HG03520 (cell line): ENCODE data around the gene MYH7B.

Experiments
- ATAC-seq: cut with Tn5 transposase; IDR thresholded peaks from one replicate; pipeline ENCODE4 v1.9.1; 2021; ENCODE audit warnings: mild to moderate bottlenecking, moderate library complexity; ENCODE audit not compliant: unreplicated experiment

The MYH7B gene

DNA sequence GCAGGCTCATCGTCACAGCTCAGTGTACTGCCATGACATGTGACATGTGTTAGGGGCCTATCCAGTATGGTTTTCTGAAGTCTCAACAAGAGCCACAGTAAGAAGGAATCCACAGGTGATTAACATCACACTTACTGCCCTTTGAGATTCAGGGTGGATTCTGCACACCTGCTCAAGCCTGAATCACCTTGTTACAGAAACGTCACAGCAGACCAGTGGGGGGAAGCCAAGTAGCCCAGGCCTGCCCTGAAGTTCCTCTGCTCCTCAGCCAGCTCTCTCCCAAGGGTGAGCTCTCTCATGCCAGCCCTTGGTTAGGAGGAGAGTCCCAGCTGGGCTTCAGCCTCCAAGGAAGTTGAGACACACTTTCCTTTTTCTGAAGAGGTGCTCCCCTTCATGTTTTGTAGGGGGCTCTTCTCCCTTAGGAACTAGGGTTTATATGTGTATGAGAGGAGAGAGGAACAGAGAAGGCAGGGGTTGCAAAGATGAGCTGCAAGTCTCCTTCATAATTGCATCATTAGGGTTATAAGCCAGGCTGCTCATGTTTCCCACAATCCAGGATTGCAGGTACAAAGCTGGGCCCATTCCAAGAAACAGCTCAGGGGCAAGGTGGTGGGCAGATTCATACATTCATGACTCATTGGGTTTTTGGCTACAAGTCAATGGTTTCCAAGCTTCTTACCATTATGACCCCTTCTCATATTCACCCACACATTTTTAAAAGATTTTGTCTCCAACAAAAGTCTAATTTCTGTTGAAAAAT is 11.7 kb upstream of the MYH7B start:
- no peak for ATAC-seq

DNA sequence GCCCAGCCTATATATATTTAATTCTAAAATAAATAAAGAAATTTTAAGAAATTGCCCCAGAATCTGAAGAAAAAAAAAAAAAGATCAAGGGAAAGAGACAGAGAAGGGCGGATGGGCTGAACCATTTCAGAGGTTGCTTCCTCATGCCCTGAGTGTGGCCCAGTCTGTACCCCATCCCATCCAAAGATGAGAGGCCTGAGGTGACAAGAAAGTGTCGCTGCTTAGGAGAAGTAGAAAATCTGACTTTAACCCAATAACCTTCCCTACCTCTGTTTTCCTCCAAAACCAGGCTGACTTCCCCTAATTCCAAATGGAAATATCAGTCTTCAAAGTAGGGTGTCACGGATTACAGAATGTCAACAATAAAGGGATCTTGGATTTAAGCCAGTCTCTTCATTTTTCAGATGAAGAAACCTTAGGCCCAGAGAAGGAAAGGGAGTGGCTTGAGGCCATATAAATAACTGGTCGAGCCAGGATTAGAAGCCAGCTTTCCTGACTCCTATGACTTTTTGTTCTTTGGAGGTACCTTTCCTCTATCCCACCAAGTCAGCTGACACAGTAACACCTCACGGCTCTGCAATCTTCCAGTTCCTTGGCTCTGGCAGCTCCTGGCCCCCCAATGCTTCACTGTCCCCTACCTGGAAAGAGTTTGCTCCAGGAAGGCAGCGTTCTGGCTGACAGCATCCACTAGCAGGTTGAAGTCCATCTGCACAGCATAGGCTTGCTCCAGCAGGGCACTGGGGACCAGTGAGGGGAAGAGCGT is 10.2 kb upstream of the MYH7B start:
- no peak for ATAC-seq

DNA sequence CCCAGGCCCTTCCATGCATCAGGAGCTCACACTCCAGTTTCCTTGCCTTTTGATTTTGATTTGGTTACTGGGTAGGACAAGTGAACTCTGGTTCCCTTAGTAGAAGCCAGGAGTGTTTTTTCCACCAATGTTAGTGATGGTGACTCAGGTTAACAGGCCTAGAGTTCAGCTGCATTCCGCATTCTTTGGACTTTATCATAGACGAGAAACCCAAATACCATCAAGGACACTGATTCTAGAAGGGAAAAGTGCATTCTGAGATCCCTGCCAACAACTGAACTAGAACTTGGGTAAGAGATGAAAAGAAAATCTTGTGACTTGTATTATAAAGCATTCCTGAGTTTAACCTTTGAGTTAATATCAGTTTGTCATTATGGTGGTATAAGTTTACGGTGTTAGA is 9.0 kb upstream of the MYH7B start:
- no peak for ATAC-seq

DNA sequence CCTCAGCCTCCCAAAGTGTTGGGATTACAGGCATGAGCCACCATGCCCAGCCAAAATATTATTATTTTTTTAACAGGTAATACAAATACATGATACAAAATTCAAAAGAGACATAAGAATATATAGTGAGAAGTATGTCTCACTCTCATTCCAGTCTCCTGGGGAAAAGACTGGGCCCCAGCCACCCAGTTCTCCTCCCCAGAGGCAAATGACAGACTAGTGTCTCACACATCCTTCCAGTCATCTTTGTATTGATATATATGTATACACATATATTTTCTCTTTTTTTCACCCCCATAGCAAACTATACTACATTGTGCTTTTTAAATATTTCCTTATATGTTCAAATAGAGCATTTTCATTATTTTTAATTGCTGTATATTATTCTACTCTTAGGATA is 8.3 kb upstream of the MYH7B start:
- ATAC-seq = no peak

DNA sequence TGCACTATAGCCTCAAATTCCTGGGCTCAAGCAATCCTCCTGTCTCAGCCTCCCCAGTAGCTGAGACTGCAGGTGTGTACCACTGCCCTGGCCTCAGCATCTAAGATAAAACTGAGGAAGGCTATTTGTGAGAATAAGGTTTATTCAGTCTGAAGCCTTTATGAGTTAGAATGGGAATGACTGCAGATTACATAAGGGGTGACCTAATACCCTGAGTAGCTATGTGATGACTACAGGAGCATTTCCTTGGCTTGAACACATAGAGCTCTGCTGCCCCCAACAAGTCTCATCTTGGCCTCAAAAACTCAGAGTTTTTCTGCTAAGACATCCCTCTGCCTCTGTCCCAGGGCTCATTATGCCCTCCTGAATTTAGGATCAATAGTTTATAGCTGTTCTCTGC is 7.6 kb upstream of the MYH7B start:
- no peak for ATAC-seq

DNA sequence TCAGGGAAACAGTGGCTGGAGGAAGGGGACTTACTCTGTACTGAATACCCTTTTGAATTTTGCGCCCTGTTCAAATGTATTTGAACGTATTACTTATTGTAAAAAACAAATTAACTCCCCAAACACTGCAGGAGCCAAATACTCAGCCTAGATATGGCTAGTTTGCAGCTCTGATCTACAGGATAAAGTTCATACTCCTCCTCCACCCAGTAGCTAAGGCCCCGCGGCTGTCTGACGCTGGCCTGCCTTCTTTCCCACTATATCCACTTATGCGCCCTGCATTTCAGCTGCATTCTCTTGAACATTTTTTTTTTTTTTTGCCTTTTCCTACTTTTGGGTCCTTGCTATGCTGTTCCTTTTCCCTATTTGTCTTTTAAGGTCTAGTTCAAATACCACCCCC is 6.5 kb upstream of the MYH7B start:
- no peak for ATAC-seq

DNA sequence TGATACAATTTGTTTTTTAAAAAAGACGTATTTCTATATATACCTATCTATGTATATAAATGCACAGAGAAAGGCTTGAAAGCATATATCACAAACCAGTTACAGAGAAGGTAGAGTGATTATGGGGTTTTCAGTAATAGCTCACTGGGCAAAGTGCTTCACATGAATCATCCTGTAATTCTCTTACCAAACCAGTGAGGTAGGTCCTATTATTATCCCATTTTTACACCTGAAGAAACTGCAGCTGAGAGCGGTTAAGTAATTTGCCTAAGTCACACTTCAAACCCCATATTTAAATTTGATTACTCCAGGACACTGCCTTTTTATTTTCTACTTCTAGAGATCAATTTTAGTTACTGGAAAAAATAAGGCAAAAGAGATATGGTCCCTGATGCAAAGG is 4.4 kb upstream of the MYH7B start:
- ATAC-seq = no peak

DNA sequence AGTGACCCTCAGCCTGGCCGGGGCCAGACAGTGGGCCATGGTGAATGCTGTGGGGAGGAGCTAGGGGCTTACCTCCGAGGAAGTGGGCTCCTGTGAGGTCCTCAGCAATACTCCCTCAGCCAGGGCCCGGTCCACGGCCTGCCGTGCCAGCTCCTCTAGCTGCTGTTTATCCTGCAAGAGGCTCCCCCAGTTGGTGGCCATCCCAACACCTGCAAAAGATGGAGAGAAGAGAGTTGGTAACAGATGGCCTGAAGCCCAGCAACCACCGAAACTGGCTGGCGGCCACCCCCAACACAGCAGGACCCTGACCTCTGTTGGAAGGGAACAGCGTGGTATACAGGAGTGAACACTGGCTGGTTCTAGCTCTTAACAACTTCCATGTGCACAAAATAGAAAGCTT is 4.0 kb upstream of the MYH7B start:
- no peak for ATAC-seq

DNA sequence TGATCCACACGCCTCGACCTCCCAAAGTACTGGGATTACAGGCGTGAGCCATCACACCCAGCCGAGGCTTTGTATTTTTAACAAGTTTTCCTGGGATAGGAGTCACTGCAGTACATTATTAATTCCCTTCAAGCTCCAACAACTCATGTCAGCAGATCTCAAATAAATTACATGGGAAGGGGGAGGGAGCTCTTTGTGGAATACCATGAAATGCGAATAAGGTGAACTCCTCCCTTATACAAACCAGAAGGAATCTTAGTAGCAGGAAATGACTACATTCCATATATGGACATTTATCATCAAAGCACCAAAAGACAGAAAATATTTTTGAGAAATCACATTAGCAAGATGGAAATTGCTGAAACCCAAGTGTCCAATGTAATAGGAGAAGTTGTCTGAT is 3.0 kb upstream of the MYH7B start:
- ATAC-seq = no peak

DNA sequence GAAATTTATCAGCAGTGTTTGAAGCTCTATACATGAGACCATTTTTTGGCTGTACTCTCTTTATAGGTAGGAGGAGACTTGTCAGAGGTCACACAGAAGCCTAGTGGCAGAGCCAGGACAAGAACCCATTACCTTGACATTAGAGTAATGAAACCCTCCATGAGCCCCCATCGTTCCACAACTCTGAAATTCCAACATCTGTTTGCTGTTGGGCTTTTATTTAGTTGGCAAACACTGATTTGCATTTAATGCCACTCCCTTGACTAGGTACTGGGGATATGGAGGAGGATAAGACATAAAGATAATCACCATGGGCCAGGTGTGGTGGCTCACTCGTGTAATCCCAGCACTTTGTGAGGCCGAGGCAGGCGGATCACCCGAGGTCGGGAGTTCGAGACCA is 1.7 kb upstream of the MYH7B start:
- no peak for ATAC-seq

DNA sequence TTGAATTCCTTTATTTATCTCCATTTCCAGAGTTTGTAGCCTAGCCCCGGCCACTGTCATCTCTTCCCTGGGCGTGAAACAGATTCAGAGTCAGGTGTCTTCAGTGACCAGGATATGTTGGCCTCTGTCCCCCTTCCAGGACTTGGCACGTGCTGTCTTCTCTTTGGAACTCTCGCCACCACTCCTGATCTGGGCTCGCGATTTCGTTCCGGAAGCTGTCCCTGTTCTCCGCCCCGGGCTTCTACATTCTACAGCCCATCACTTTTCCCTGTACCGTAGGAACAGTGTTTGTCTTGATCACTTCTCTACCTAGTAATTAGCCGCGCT is 801 bp upstream of the MYH7B start:
- peak; percentile 13 for ATAC-seq

DNA sequence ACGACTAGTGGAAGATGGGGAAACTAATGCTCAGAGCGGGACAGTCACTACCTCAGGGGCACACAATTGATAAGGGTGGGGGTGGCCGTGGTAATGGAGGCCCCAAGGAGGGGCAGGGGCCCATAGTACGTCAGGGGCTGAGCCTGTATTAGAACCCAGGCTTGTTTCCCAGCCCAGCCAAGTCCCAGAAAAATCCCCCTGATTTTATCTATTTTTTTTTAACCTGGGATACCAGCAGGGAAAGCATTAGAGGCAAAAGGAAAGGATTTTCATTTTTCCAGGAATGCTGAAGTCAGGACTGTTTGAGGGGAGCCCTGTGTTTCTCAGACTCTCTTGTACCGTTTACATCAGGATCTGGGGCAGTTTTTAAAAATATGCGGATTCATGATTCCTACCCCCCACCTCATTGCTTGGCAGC is 382 bp downstream of the MYH7B start:
- no peak for ATAC-seq

DNA sequence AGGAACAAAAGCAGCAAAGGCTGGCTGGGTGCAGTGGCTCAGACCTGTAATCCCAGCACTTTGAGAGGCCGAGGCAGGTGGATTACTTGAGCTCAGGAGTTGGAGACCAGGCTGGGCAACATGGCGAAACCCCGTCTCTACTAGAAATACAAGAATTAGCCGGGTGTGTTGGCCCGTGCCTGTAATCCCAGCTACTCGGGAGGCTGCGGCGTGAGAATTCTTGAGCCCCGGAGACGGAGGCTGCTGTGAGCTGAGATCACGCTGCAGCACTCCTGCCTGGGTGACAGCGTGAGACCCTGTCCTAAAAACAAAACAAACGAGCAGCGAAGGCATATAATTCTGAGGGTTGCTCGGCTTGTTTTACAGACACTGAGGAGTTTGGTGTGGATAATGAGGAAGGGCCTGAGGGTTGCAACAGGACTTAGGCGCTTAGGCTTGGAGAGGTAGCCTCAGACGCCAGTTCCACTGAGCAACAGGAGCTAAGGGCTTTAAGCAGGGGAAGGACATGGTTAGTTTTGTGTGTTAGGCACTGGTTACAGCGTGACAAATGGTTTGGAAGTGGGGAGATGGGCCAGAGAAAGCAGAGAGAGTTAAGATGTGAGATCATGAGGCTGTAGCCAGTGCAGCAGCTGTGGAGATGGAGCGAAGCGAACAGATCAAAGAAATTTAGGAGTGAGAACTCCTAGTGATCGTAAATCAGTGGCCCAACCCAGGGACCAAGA is 1.2 kb downstream of the MYH7B start:
- no peak for ATAC-seq

DNA sequence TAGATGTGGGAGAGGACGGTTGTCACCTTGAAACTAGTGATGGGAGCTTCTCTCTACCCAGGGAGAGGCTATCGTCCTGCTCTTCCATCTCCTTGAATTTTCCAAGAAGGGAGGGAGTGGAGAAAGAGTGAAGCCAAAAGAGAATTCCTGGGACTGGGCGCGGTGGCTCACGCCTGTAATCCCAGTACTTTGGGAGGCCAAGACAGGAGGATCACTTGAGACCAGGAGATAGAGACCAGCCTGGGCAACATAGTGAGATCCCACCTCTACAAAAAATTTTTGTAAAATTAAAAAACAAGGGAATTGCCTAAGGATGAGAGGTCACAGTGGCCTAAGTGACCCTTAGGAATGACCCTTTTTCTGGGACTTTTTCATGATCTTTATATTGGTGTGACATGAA is 8.8 kb downstream of the MYH7B start:
- no peak for ATAC-seq

DNA sequence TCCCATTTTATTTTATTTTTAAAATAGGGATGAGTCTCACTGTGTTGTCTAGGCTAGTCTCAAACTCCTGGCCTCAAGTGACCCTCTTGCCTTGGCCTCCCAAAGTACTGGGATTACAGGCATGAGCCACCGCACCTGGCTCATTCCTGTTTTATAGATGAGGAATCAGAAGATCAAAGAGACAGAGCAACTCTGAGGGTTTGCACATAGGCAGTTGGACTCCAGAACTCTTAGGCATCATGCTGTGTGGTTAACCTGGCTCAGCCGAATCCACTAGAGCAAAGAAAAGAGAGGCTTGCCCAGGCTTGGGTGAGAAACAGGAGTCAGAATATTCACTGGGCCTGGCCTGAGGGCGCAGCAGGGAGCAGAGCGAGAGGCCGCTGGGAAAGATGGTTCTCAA is 9.4 kb downstream of the MYH7B start:
- no peak for ATAC-seq

DNA sequence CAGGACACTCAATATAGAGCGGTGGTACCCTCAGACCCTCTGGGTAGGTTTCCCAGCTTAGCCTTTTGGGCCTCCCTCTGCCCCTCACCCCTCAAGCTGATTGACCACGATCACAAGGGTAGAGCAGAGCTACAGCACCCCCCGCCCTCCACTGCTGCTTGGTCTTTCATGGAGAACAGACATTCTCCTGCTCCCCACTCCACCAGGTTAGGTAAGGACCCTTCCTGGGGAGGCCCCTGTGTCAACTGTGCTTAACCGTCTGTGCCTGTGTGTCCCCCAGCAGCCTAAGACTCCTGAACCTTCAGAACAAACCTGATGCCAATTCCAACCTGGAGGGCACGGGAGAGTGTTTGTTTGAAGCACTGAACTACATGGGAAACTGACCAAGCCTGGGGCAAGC is 11.8 kb downstream of the MYH7B start:
- no peak for ATAC-seq

DNA sequence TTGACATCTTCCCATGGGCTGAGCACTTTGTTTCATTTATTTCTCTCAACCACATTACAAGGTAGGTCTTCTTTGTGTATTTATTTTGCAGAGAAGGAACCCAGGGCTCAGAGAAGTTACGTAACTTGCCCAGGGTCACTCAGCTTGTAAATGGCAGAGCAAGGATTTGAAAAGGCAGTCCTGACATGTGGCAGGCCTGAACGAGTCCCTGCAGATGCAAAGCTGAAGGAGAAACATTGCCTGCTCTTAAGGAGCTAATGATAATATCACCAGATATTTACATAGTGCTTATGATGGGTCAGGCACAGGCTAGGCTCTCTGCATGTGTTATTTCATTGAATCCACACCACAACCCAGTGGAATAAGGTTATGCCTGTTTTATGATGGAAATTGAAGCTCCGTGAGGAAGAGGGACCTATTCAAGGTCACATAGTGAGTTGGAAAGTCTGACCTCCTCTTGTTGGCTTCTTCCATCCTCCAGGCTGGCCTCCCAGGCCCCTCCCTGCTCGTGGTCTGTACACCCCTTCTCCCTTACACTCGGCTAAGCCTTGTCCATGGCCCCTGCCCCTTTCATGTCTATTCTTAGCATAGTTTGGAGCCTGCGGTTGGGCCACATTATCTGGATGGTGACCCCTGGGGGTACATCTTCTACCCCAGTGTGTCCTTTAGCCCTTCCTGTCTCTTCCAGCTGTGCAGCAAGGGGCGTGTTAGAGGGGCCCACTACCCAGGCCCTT is 12.5 kb downstream of the MYH7B start:
- no peak for ATAC-seq

DNA sequence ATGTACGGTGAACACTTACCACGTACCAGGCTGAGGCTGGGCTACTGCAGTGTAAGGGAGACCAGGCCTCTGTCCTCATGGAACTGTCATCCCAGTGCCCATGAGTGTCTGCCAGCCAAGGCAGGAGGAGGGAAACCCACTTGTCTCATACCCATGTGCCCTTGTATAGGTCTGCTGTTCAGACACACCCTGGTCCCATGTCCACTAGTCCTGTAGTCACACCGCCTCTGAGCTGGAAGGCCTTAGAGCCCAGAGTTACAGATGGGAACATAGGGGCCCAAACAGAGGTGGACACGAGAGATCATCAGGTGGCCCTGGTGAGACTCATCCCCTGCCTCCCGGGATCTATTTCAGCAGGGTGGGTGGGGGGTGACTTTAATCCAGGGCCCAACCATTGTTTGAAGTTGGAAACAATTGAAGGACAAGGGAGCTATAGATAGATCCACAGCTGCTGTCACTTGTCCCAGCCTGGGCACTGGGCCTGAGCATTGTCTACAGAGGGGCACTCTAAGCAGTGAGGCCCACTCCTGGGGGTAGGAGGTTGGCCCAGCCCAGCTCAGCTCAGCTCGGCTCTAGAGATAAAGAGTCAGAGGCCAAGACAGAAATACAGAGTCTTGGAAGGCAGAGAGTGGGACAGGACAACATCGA is 14.6 kb downstream of the MYH7B start:
- ATAC-seq = no peak

DNA sequence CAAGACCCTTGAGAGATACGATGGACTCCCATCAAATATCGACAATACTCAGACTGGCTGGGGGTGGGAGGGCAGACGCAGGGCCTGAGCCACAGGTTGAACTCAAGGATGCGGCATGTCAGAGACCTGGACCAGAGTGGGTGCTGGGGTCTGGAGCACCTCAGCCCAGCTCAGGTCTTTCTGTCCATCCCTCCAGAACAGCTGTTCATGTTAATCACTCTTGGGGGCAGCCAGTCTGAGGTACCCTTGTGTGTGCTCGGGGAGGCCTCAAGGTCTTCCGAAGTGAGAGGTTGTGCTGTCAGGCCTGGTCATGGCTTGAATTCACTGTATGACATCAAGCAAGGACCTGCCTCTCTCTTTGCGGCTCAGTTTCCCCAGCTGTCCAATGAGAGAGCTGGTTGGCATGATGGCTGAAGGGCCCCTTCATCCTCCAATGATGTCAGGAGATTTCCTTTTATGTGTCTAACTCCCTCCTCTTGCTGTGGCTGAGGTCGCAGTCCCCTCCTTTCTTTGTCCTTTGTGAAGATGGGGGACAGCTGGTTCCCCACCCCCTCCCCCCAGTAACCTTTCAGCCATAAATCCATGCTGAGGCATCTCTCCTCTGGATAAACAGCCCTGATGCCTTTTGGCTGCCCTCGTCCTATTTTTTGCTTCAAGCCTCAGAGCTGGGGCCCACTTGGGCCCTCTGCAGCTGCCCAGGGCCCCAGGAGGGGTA is 15.3 kb downstream of the MYH7B start:
- ATAC-seq = no peak

DNA sequence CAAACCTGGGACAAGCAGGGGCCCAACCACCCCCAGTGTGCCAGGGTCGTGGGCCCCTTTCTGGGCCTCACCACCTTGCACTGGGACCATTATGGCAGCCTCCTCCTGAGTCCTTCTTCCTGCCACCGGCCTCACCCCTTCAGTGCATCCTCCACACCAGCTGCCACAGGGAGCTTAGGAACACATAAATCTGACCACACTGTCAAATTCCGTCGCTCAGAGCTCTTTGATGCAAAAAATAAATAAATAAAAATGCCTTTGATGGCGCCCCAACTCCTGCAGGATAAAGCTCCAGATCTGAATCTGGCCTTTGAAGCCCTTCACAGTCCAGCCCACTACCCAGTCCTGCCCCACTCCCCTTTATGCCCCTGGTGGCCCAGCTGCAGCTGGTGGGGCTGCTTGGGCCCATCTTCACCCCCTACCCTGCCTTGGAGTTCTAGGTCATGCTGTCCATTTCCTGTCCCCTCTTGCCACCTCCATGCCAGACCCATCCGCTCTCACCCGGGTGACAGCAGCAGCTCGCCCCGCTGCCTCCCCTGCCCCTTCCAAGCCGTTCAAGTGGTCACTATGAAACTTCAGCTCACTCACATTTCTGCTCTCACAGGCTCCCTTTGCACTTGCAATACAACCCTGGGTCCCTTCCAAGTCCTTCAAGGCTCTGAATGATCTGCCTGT is 16.0 kb downstream of the MYH7B start:
- no peak for ATAC-seq
